Activated CD4-positive, alpha-beta memory T cell treated with anti-CD3 and anti-CD28 coated beads for 36 hours (primary cell): Measurements from ENCODE around the gene ACOX3. TPM values are rescaled to one million over a fixed set of nuclear protein-coding genes. Genes with fewer than 3 reads are reported as not detected.

Experiments used
- CTCF ChIA-PET: fragments of 350-600 bp; sonication (Branson Sonifier 250); formaldehyde crosslinking; loops from one replicate; lab custom pipeline; 2021; ENCODE audit warnings: antibody characterized with exemption, inconsistent platforms; lab: Charles Lee
- POLR2A ChIA-PET: fragments of 350-600 bp; sonication (Branson Sonifier 250); formaldehyde crosslinking; loops from one replicate; lab custom pipeline; 2021; ENCODE audit warnings: antibody characterized with exemption; lab: Charles Lee
- DNase-seq: peaks from one replicate; pipeline ENCODE4 v3.0.0-alpha.2; 2020
- H3K27ac Mint-ChIP-seq: one replicate; pipeline ENCODE4 v1.8.0; 2021; ENCODE audit warnings: mixed read lengths
- H3K27me3 Mint-ChIP-seq: one replicate; pipeline ENCODE4 v1.8.0; 2021; ENCODE audit warnings: mixed read lengths
- H3K36me3 Mint-ChIP-seq: one replicate; pipeline ENCODE4 v1.8.0; 2021; ENCODE audit warnings: mixed read lengths
- H3K4me1 Mint-ChIP-seq: one replicate; pipeline ENCODE4 v1.8.0; 2021; ENCODE audit warnings: low read depth, mixed read lengths
- H3K4me3 Mint-ChIP-seq: one replicate; pipeline ENCODE4 v1.8.0; 2021; ENCODE audit warnings: mild to moderate bottlenecking, mixed read lengths
- H3K9me3 Mint-ChIP-seq: one replicate; pipeline ENCODE4 v1.8.0; 2021; ENCODE audit warnings: mixed read lengths
- intact Hi-C: fragments of 100-400 bp; cut with micrococcal nuclease; formaldehyde crosslinking; loops from one replicate; pipeline ENCODE4 v1.15.1; 2023
- total RNA-seq, 2 experiments: library from RNA; stranded (reverse); gene quantifications; one replicate each; pipeline ENCODE4 v1.2.3, GENCODE V29; 2021

The ACOX3 gene
- total RNA-seq, 2 experiments from 2014 or later, result 42.3 to 45.8 TPM

DNA sequence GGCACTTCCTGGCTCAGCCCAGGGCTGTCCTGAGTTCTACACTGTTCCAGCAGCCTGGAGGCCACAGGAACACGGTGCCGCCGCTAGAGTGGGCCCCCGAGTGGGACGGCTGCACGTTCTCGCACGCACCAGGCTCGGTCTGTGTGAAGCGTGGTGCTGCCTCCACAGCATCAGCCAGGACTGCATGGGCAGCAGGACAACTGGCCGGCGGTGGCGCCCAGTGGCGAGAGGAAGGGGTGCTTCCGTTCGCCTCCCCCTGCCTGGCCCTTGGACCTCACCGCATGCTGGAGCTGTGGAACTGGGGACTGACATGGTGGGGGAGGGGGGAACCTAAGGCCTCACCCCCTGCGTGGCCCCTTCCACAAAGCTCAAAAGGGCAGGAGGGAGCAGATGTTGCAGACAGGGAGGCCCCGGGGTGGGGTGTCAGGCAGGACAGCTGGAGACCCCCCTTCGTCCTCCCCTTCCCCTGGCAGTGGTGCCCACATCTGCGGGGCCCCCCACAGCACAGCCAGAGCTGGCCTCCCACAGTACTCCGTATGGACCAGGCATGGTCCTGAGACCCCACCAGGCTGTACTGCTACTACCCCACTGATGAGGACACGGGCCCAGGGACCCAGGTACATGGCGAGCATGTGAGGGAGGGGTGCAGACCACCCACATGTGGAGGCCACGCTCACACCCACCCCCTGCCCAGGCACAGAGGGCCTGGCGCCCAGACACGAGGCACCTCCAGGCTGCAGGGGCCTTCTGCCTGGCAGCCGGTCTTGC is 58.5 kb downstream of the ACOX3 start:
- peaks cover 3% of the 10 kb centered on the region for H3K36me3 Mint-ChIP-seq
- ChIA-PET CTCF (no interaction called here), POLR2A (no interaction called here)
- DNase-seq, result no peak
- H3K4me3 Mint-ChIP-seq, result no peak overlapping the region
- H3K4me1 Mint-ChIP-seq, result no peaks in the 10 kb centered on the region
- no peaks in the 10 kb centered on the region for H3K9me3 Mint-ChIP-seq
- H3K27ac Mint-ChIP-seq, result no peak overlapping the region
- intact Hi-C loops, result no loop called here
- H3K27me3 Mint-ChIP-seq, result no peaks in the 10 kb centered on the region

DNA sequence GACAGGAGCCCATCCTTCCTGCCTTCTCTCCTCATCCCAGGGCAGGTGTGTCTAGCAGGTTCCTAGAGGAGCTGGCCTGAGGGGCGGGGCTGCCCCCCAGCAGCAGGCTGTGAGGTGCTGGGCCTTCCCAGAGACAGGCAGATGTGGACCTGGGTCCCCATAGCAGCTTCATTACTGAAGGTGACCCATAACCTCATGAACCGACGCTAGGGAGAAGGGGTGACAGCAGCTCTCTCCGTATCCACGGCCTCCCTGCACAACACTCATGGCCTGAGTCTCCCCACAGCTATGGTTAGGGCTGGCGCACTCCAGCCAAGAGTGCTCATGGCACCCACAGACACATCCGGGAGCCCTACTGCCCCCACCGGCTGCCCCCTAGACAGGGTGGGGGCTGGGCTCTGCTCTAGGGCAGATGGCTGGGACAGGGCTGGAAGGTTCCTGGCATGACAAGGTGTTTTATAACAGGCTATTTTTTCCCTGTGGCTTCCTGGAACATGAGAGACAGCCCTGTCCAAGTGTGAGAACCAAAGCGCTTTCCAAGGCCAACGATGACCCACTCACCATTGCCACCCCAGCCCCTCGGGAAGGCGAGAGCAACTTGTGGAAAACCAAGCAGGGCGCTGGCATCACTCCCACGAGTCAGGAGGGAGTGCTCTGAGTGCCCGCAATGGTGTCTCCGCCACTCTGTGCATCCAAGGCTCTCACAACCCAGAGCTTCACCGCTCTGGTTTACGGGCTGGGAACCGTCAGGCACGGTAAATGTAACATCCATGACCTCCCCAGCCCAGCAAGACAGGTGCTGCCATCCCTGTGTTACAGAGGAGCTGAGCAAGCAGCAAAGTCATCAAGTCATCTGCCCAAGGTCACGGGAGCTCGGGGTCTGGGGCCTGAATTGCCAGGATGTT is 59.8 kb downstream of the ACOX3 start:
- Mint-ChIP-seq H3K36me3 (peaks cover 2% of the 10 kb centered on the region), H3K9me3 (no peaks in the 10 kb centered on the region), H3K27ac (no peak overlapping the region), H3K4me3 (no peak overlapping the region), H3K4me1 (no peaks in the 10 kb centered on the region), H3K27me3 (no peaks in the 10 kb centered on the region)
- intact Hi-C loops, result no loop called here
- no peak for DNase-seq
- ChIA-PET CTCF (no interaction called here), POLR2A (no interaction called here)

DNA sequence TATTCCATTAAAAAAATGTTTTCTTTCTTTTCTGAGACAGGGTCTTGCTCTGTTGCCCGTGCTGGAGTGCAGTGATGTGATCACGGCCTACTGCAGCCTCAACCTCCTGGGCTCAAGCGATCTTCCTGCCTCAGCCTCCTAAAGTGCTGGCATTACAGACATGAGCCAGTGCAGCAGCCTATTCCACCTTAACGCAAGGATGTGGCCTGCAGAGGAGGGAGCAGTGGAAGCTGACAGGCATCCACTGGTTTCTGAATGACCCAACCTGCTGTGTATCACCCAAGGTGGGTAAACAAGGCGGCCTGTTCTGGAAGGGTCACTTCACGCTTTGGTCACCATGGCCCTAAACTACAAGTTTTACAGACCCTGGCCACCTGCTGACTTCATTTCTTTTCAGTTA is 60.8 kb downstream of the ACOX3 start:
- POLR2A ChIA-PET, result no interaction called here
- intact Hi-C loops, result no loop called here
- Mint-ChIP-seq H3K27ac (no peak overlapping the region), H3K4me1 (no peaks in the 10 kb centered on the region), H3K9me3 (no peaks in the 10 kb centered on the region), H3K27me3 (no peaks in the 10 kb centered on the region), H3K36me3 (no peaks in the 10 kb centered on the region), H3K4me3 (no peak overlapping the region)
- CTCF ChIA-PET, result no interaction called here
- DNase-seq, result no peak

DNA sequence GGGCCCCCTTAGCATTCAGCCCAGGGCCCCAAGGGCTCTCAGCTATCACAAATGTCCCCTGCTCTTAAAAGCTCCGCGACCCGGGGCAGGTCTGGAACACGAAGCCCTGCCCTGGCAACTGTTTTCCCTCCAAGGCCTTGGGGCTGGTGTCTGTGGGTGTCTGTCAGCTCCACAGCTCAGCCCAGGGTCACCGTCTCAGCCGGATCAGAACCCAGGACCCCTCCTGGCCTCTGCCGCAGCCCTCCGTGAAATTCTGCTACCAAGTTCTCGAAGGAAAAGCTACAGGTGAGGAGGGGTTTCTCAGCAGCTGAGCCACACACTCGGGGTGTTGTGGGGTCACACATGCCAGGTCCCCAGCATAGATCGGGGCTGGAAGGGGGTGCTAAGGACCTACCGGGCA is 61.2 kb downstream of the ACOX3 start:
- CTCF ChIA-PET, result interaction anchor here (0.6 kb wide), 1 partner anchor 77 kb away, joined by 3 read pairs; no protein-coding TSS in a partner anchor
- intact Hi-C loops, result no loop called here
- no peak for DNase-seq
- H3K36me3 Mint-ChIP-seq, result no peaks in the 10 kb centered on the region
- POLR2A ChIA-PET, result no interaction called here
- H3K27me3 Mint-ChIP-seq, result no peaks in the 10 kb centered on the region
- H3K4me3 Mint-ChIP-seq, result no peak overlapping the region
- H3K27ac Mint-ChIP-seq, result no peak overlapping the region
- no peaks in the 10 kb centered on the region for H3K4me1 Mint-ChIP-seq
- no peaks in the 10 kb centered on the region for H3K9me3 Mint-ChIP-seq

DNA sequence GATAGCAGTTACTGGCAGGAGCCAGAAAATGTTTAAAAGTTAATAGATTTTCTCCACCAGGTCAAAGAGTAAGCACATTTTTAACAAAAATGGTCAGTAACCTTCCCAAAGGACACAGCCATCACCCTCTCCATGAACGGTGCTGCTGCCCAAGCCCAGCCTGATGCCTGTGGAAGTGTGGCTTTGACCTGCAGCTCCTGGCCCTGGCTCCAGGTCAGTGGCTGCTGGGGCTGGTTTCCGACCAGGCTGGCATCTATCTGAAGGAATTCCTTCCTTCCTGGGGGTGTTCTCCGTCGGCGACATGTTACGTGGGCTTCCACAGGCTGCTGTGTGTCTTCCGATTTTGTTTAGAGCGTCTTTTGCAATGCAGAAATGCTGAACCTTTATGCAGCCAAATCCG is 61.7 kb downstream of the ACOX3 start:
- CTCF ChIA-PET, result interaction anchor here (0.6 kb wide), 1 partner anchor 76 kb away, joined by 3 read pairs; no protein-coding TSS in a partner anchor
- no peaks in the 10 kb centered on the region for H3K27me3 Mint-ChIP-seq

DNA sequence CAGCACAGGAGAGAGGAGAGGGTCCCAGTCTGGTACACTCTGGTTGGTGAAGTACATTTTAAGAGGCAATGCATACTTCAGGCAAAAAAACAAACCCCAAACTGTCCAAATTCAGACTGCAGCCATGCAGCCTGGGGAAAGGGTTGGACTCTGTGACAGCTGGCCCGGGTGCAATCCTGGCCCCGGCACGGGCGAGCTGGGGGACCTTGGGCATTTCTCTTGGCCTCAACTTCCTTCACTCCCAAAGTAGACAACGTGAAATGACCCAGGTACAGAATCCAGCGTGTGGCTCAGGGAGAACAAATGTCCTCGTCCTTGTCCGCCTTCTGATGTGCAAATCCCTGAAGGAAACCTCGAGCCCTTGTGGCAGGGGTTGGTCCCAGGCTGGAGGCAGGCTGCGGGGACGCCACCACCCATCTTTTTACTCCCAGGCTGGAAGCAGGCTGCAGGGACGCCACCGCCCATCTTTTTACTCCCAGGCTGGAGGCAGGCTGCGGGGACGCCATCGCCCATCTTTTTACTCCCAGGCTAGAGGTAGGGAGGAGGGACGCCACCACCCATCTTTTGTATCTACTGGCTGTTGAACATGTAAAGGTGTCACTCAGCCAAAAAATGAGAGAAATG is 62.3 kb downstream of the ACOX3 start:
- H3K27me3 Mint-ChIP-seq, result no peaks in the 10 kb centered on the region
- no peak overlapping the region for H3K4me3 Mint-ChIP-seq
- no peaks in the 10 kb centered on the region for H3K9me3 Mint-ChIP-seq
- DNase-seq, result no peak
- no peaks in the 10 kb centered on the region for H3K36me3 Mint-ChIP-seq
- H3K27ac Mint-ChIP-seq, result no peak overlapping the region
- ChIA-PET CTCF (no interaction called here), POLR2A (no interaction called here)
- no peaks in the 10 kb centered on the region for H3K4me1 Mint-ChIP-seq
- intact Hi-C loops, result no loop called here

More for the DNA sequence above, 61.7 kb downstream of the ACOX3 start:
- H3K4me3 Mint-ChIP-seq, result no peak overlapping the region
- no peaks in the 10 kb centered on the region for H3K36me3 Mint-ChIP-seq
- intact Hi-C loops, result no loop called here
- DNase-seq, result no peak
- POLR2A ChIA-PET, result no interaction called here
- H3K27ac Mint-ChIP-seq, result no peak overlapping the region
- H3K9me3 Mint-ChIP-seq, result no peaks in the 10 kb centered on the region
- no peaks in the 10 kb centered on the region for H3K4me1 Mint-ChIP-seq

DNA sequence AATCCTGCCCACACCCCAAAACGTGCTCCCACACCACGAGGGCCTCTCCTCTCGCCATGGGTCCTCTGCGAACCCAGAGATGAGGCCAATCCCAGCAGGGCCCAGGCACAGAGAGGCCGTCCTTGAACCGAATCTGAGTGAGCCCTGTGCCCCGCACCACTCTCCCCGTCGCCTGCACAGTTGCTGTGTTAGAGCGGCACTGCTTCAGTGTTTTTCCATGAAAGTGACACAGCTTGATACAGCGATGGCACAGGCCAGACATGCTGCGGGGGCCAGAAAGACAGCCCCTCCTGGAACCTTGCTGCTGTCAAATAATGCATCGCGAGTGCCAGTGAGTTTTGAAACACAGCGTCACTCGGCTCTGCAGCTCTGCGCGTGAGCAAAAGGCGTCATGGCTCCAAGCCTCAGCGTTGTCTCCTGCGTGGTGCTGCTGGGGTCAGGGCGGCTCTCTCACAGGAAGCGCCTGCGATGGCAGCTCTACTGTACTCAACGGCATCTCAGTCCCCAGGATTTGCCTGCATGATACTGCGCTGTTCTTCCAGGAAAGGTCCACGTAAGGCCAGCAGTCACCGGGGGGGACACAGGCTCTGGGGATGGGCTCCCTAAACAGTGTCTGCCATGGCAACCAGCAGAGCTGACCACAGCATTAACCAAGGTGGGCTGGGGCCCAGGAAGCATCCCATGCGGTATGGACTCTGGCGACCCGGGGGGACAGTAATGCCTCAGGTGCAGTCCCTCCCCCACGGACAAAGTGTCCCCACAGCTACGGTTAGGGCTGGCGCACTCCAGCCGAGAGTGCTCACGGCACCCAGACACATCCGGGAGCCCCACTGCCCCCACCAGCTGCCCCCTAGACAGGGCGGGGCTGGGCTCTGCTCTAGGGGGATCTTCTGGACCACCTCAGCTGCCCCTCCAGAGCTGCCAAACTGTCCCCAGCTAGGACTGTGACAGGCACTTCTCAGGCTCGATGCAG is 63.1 kb downstream of the ACOX3 start:
- Mint-ChIP-seq H3K27me3 (no peaks in the 10 kb centered on the region), H3K36me3 (peaks cover 2% of the 10 kb centered on the region), H3K27ac (no peak overlapping the region), H3K9me3 (no peaks in the 10 kb centered on the region), H3K4me3 (no peak overlapping the region), H3K4me1 (no peaks in the 10 kb centered on the region)
- CTCF ChIA-PET, result no interaction called here
- no peak for DNase-seq
- POLR2A ChIA-PET, result no interaction called here
- intact Hi-C loops, result no loop called here

DNA sequence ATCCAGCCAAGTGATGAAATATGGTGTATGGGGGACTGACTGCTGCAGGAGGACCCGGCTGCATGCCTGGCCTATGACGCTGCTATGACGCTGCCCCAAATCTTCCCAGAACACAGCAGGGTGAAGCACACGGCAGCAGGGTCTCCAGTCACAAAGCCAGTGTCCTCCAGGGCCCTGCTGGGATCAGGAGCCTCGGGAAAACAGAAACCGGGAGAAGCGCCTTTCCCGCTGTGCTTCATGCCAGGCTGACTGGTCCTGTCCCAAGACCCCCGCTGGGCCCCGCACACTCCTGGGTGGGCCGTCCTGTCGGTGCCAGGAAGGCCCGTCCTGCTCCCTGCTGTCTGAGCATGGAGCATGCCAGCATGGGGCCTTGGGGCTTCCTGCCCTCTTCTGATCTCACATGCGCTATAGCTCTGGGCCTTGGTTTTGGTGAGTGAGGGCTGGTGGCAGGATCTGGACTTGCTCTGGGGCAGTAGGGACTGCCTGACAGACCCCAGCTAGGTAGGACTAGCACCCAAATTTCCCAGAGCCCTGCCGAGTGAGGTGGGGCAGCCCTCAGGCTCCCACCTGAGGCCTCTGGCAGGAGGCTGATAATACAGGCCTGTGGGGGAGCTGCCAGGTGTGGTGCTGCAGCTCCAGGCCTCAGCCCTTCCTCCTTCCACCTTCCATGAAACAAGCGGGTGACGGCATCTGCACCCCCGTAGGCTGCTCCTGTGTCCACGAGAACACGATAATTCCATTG is 64.0 kb downstream of the ACOX3 start:
- ChIA-PET POLR2A (no interaction called here), CTCF (no interaction called here)
- Mint-ChIP-seq H3K9me3 (no peaks in the 10 kb centered on the region), H3K36me3 (peaks cover 2% of the 10 kb centered on the region), H3K27me3 (no peaks in the 10 kb centered on the region), H3K4me3 (no peak overlapping the region), H3K4me1 (no peaks in the 10 kb centered on the region), H3K27ac (no peak overlapping the region)
- intact Hi-C loops, result no loop called here
- DNase-seq, result no peak

DNA sequence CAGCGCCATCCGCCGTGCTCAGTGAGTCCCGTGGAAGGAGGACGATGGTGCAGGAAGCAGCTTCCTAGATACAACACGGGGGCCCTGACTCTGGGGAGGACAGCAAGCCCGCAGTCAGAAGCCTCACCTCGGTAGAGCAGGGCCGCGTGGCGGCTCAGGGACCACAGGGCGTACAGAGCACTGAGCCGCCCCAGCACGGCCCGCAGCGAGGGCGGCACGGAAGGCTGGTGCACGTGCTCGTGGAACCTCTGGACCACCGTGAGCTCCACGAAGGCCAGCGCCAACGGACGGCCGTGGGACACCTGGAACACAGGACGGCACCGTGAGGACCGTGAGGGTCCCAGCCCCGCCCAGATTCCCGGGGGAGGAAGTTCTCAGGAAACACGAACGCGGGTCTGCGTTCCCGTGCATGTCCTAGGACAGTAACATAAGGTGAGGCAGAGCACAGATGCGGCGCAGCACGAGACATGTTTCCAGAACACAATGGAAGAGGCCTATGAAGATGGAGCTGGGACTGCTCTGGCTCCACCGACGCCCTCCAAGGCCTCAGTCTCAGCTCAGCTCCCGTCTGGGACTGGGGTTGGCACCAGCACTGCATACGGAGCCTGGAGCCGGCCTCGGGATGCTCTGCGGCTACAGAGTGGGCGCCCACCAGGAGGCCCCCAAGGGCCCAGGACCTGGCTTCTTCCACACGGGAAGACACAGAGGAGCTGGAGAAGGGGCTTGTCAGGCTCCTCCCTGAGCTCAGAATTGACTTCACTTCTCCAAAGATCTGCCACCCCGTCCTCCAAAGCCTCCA is 65.5 kb downstream of the ACOX3 start:
- H3K4me3 Mint-ChIP-seq, result no peak overlapping the region
- no peak for DNase-seq
- peaks cover 2% of the 10 kb centered on the region for H3K36me3 Mint-ChIP-seq
- POLR2A ChIA-PET, result no interaction called here
- CTCF ChIA-PET, result interaction anchor here (0.8 kb wide), 1 partner anchor 53 kb away, joined by 3 read pairs; no protein-coding TSS in a partner anchor
- no peaks in the 10 kb centered on the region for H3K4me1 Mint-ChIP-seq
- intact Hi-C loops, result no loop called here
- H3K27me3 Mint-ChIP-seq, result no peaks in the 10 kb centered on the region
- no peaks in the 10 kb centered on the region for H3K9me3 Mint-ChIP-seq
- no peak overlapping the region for H3K27ac Mint-ChIP-seq

DNA sequence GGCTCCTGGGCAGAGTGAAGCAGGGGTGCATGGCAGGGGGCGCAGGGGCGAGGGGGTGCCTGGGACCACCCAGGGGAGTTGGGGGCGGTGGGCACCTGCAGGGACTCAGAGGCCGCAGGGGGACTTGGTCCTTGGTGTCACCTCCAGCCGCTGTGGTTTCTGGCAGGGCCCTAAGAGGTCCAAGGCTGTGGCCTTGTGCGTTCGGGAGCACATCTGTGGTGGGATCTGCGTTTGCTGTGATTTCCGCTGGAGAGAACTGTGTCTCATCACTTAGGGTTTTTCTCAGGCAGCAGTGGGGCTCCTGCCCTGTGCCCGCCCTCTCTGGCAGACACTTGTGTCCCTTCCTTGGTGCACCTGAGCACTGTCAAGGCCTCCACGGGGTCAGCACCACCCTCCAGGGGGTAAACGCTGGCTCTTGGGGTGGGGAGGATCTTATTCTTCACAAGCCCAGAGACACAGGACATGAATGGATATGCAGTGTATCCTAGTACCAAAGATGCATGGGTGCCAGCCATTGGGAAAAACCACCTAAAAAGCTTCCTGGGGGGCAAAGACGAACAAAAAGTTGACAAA is 66.5 kb downstream of the ACOX3 start:
- CTCF ChIA-PET, result no interaction called here
- Mint-ChIP-seq H3K4me1 (no peaks in the 10 kb centered on the region), H3K27me3 (no peaks in the 10 kb centered on the region), H3K36me3 (peaks cover 2% of the 10 kb centered on the region), H3K9me3 (no peaks in the 10 kb centered on the region), H3K4me3 (no peak overlapping the region), H3K27ac (no peak overlapping the region)
- DNase-seq, result no peak
- intact Hi-C loops, result no loop called here
- POLR2A ChIA-PET, result no interaction called here
